ENCODE measurements around the gene NRP2.

- TF ChIP-seq CTCF (IDR thresholded peaks at IDR 0.05; ENCODE audit: low read depth, low read length, poor library complexity, severe bottlenecking): peak; percentile 77
- no peak for TF ChIP-seq EZH2phosphoT487 (IDR thresholded peaks at IDR 0.05; ENCODE audit: borderline replicate concordance, low read length)
Measured at GRCh38 chr2:205776139-205776538, 93.8 kb downstream of the NRP2 start.

All from DOHH2 (cell line).